Renal cortical epithelial cell (primary cell): Measurements from ENCODE around the gene DGKI. TPM values are rescaled to one million over a fixed set of nuclear protein-coding genes. Genes with fewer than 3 reads are reported as not detected.
"Not testable (repeated sequence)": the region's sequence is repeated elsewhere in the genome, so short reads cannot be mapped to it uniquely, and the experiment has no call there.

ENCODE experiments used
- DNase-seq: peaks from one replicate; pipeline ENCODE4 v3.0.0-alpha.2; 2011; ENCODE audit warnings: low read depth
- total RNA-seq: library from RNA; depleted of rRNA; stranded (reverse); fragments of >200 nt; gene quantifications from 2 replicates; pipeline ENCODE4 v1.2.3, GENCODE V29; 2014

DGKI gene
- total RNA-seq, 1 donor from 2014 or later, result 8.0 TPM

GRCh38 chr7:137835486-137836112 is 11.2 kb downstream of the DGKI start:
- no peak for DNase-seq

- no peak for DNase-seq
Measured at GRCh38 chr7:137834552-137834951, 12.2 kb downstream of the DGKI start.

GRCh38 chr7:137832990-137833389 is 13.8 kb downstream of the DGKI start:
- DNase-seq, result not testable (repeated sequence)

- no peak for DNase-seq
Measured at GRCh38 chr7:137832382-137832781, 14.4 kb downstream of the DGKI start.

- not testable (repeated sequence) for DNase-seq
Measured at GRCh38 chr7:137831555-137831954, 15.2 kb downstream of the DGKI start.

GRCh38 chr7:137829337-137829992 is 17.3 kb downstream of the DGKI start:
- DNase-seq, result no peak

GRCh38 chr7:137828456-137828855 is 18.3 kb downstream of the DGKI start:
- DNase-seq, result no peak

- no peak for DNase-seq
Measured at GRCh38 chr7:137825489-137825888, 21.3 kb downstream of the DGKI start.

- DNase-seq, result no peak
Measured at GRCh38 chr7:137820677-137821420, 25.9 kb downstream of the DGKI start.

- no peak for DNase-seq
Measured at GRCh38 chr7:137820156-137820555, 26.6 kb downstream of the DGKI start.

- DNase-seq, result no peak
Measured at GRCh38 chr7:137818036-137818435, 28.7 kb downstream of the DGKI start.

- DNase-seq, result no peak
Measured at GRCh38 chr7:137816696-137817320, 30.0 kb downstream of the DGKI start.

- no peak for DNase-seq
Measured at GRCh38 chr7:137813541-137813940, 33.2 kb downstream of the DGKI start.

GRCh38 chr7:137810248-137810647 is 36.5 kb downstream of the DGKI start:
- no peak for DNase-seq

GRCh38 chr7:137804836-137805235 is 41.9 kb downstream of the DGKI start:
- peak; percentile 64 for DNase-seq

- DNase-seq, result no peak
Measured at GRCh38 chr7:137801491-137801890, 45.3 kb downstream of the DGKI start.

- peak; percentile 69 for DNase-seq
Measured at GRCh38 chr7:137801003-137801402, 45.8 kb downstream of the DGKI start.

- no peak for DNase-seq
Measured at GRCh38 chr7:137798073-137798763, 48.6 kb downstream of the DGKI start.

- no peak for DNase-seq
Measured at GRCh38 chr7:137795211-137795610, 51.6 kb downstream of the DGKI start.

GRCh38 chr7:137791930-137792329 is 54.8 kb downstream of the DGKI start:
- no peak for DNase-seq

- DNase-seq, result peak; percentile 72
Measured at GRCh38 chr7:137790828-137791227, 55.9 kb downstream of the DGKI start.
